HTERT RPE-1 (cell line): ENCODE measurements around the gene ADGRE3.
"Not testable (repeated sequence)": the region's sequence is repeated elsewhere in the genome, so short reads cannot be mapped to it uniquely, and the experiment has no call there.

Experiments
- in situ Hi-C: fragments of 300-500 bp; cut with MboI; formaldehyde crosslinking; loops from 4 replicates; pipeline ENCODE4 v1.14.3; 2020; ENCODE audit warnings: low sequenced_read_pairs

Gene ADGRE3

DNA sequence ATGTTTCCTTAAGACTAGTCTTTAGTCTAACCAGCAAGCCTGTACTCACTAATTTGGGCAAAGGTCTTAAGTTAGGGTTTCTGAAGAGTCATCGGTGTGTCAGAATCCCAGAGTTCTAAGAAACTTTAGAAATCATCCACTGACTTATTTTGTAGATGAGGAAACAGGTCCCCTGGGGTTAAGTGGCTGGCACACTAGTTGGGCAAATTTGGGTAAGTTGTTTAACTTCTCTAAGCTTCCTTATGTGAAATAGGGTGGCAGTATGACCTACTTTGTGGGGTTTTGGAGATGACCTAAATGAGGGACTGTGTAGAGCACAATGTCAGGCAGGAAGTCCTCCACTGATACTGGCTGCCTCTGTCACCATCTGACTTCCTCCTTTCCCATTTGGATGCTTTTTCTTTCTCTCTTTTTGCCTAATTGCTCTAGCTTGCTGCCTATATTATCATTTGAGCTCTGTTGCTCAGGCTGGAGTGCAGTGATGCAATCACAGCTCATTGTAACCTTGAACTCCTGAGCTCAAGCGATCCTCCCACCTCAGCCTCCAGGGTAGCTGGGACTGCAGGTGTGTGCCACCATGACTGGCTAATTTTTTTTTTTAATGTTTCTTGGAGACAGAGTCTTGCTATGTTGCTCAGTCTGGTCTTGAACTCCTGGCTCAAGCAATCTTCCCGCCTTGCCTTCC, 2.3 kb downstream of the ADGRE3 start:
- in situ Hi-C loops, result no loop called here

DNA sequence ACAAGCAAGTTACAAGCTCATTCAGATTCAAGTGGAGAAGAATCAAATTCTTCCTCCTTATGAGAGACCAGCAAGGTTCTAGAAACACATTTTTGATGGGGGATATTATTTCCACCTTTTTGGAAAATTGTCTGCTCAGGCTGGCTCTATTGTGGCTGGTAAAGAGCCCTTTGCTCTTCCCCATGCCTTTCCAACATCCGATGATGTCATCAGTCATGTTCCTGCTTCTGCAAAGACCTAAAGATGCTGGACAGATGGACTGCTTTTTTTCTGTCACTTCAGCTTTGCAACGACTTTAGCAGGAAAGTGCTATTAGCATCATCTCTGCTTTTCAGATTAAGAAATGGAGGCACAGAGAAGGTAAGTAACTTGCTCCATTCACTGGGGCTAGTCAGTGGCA, 4.2 kb downstream of the ADGRE3 start:
- in situ Hi-C loops, result no loop called here

DNA sequence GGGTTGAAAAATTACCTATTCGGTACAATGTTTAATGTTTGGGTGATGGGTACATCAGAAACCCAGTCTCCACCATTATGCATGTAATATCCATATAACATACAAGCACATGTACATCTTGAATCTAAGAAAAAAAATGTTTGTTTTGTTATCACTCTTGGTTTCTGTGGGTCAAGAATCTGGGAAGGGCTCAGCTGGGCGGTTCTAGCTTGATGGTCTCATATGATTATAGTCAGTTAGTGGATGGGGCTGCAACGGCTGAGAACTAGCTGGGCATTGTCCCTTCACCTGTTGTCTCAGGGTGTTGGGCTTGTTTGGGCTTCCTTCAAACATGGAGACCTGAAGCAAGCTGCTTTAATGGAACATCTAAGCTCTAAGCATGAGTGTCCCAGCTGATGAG, 4.7 kb downstream of the ADGRE3 start:
- in situ Hi-C loops, result no loop called here

DNA sequence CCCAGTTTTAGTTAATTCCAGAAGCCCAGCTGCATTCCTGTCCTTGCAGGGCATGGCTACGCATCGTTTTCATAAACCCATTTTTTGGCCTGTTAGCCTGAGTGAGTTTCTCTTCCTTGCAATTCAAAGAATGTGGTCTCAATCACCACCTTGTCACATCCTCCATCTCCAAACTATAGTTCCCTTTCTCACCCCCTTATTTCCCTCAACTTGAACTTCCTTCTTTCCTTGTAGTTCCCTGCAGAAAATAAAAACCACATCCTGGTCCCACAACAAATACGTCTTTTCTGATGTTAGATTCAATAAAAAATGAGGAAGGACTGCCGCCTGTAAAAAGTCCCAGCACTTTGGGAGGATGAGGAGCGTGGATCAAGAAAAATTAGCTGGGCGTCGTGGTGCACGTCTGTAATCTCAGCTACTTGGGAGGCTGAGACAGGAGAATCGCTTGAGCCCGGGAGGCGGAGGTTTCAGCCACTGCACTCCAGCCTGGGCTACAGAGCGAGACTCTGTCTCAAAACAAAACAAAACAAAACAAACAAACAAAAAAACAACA, 13.2 kb downstream of the ADGRE3 start:
- in situ Hi-C loops, result no loop called here

DNA sequence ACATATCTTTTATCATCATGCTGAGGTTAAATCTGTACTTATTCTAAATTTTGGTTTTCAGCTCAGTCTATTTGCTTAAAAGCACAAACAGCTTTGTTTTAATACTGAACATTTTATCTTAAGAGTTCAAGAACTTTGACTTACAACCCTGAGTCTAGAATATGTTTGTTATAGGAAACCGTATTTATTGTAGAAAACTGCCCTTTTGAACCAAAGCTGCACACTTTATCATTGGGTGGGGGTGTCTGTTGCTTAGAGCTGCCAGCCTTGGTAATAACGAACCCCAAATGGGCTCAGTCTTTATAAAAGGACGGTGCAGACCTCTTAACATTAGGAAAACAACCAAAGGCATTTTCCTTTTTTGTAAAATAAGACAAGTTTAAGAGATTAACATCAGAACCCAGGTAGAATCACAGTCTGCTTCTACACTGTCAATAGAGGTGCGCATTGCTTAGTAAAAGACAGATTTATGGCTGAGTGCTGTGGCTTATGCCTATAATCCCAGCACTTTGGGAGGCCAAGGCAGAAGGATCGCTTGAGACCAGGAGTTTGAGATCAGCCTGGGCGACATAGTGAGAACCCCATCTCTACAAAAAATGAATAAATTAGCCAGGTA, 14.7 kb downstream of the ADGRE3 start:
- in situ Hi-C loops, result no loop called here

DNA sequence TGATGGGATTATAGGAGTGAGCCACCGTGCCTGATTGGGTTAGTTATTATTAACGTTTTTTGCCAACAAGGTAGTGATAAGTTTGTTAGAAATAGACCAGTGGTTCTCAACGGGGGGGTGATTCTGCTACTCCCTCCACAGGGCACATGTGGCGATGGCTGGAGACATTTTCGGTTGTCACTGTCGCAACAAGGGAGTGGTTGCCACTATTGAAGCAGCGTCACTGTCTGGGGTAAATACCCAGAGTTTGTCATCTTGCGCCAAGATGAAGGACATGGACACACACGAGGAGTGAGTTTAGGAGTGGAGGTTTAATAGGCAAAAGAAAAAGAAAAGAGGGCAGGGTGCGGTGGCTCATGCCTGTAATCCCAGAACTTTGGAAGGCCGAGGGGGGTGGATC, 18.9 kb downstream of the ADGRE3 start:
- in situ Hi-C loops, result no loop called here

DNA sequence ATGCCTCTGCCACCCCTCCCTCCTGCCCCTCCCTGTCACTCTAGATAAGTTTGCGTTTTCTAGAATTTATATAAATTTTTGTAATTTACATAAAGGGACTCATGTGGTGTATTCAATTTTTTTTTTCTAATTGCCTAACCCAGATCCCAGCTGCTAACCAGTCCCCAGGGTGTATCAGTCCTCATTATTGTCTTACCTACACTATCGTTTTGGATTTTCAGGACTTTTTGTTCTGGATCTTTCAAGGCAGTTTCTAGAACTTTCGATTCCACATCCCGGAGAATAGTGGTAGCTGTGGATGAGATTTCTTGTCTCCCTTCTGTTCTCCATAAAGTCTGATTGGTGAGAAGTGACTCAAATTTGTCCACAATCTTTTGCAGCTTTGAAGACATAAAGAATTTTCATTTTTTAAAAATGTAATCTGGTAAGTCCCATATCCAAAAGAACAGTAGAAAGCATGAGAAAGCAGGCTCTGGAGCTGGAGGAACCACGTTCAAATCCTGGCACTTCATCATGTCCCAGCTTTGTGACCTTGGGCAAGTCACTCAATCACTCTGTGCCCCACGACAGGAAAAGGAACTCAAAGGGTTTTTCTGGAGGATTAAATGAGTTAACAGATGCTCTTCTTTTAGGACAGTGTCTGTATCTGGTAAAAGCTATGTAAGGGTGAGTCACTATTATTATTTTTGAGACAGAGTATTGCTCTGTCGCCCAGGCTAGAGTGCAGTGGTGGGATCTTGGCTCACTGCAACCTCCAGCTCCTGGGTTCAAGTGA, 19.7 kb downstream of the ADGRE3 start:
- in situ Hi-C loops, result no loop called here

DNA sequence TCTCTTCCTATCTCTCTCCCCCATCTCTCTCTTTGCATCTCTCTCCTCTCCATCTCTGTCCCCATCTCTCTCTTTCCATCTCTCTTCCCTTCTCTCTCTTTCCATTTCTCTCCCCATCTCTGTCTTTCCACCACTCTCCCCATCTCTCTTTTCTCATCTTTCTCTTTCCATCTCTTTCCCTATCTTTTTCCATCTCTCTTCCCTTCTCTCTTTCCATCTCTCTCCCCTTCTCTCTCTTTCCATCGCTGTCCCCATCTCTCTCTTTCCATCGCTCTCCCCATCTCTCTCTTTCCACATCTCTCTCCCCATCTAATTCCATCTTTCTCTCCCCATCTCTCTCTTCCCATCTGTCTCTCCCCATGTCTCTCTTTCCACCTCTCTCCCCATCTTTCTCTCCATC, 24.5 kb downstream of the ADGRE3 start:
- in situ Hi-C loops, result no loop called here

DNA sequence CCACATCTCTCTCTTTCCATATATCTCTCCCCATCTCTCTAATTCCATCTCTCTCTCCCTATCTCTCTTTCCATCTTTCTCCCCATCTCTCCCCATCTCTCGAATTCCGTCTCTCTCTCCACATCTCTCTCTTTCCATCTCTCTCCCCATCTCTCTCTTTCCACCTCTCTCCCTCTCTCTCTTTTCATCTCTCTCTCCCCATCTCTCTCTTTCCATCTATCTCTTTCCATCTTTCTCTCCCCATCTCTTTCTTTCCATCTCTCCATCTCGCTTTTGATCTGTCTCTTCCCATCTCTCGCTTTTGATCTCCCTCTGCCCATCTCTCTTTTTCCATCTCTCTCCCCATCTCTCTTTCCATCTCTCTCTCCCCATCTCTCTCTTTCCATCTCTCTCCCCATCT, 25.6 kb downstream of the ADGRE3 start:
- in situ Hi-C loops, result no loop called here

DNA sequence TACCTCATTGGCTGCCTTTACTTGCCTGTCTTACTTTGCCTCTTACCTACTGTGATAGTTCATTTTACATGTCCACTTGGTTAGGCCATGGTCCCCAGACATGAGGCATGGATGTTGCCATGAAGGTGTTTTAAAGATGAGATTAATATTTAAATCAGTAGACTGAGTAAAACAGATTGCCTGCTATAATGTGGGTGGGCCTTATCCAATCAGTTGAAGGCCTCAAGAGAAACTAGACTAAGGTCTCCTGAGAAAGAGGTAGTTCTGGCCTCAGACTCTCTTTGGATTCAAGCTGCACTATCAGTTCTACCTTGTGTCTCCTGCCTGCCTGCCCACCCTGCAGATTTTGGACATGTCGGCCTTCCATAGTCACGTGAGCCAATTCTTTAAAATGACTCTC, 26.1 kb downstream of the ADGRE3 start:
- in situ Hi-C loops, result no loop called here

DNA sequence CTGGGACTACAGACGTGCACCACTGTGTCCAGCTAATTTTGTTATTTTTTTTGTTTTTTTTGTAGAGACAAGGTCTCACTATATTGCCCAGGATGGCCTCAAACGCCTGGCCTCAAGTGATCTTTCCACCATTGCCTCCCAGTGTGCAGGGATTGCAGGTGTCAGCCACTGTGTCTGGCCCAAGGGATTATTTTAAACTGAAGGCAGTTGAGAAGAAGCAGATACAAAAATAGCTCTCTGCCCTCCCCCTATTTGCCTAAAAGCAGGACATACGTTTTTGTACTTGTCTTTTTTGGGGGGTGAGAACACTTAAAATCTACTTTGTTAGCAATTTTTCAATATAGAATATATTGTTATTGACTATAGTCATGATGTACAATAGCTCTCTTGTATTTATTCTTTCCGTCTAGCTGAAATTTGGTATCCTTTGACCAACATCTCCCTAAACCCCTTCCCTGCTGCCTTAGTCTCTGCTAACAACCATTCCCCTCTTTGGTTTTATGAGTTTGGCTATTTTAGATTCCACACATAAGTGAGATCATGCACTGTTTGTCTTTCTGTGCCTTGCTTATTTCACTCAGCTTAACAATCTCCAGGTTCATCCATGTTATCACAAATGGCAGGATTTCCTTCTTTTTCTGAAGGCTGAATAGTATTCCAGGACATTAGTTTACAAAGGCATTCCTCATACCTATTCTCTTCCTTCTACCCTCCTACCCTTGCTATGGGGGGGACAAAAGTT, 34.9 kb downstream of the ADGRE3 start:
- in situ Hi-C loops, result no loop called here

DNA sequence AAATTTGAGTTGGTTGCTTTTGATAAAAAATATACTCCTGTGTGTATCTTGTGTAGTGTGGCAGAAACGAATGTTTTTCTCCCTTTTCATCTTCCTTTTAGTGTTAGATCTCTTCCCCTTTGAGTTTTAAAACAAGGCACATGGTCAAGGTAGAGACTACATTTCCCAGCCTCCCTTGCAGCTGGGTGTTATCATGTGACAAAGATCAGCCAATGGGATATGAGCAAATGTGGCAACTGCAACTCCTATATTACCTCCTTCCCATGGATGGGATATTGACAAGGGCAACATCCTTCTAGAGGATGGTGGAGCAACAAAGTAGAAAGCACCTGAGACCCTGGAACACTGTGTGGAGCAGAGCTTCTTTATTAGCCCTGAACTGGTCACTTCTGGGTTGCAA, 42.4 kb downstream of the ADGRE3 start:
- in situ Hi-C loops, result no loop called here

DNA sequence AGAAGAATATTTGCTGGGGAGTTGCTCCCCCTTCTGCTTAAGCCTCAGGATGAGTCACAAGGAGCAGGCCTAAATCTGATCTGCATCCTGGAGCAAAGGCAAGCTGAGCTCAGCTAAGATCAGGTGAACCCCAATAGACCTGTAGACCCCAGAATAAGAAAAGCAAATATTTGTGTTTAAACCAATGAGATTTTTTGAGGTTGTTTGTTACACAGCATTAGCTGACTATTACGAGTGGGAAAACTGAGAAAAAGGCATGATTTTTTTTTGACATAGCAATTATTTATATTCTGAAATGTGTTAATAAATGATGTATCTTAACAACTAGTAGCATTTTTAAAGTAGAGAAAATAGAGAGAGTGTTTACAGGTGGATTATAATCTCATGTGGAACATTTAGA, 45.1 kb downstream of the ADGRE3 start:
- in situ Hi-C loops, result no loop called here

DNA sequence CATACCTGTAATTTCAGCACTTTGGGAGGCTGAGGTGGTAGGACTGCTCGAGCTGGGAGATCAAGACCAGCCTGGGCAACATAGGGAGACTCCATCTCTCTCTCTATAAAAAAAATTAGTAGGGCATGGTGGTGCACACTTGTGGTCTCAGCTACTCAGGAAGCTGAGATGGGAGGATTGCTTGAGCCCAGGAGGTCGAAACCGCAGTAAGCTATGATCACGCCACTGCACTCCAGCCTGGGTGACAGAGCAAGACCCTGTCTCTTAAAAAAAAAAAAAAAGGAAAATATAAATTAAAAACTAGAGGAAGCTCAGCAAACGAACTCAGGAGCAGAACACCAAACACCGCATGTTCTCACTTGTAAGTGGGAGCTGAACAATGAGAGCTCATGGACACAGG, 50.2 kb downstream of the ADGRE3 start:
- in situ Hi-C loops, result not testable (repeated sequence)

DNA sequence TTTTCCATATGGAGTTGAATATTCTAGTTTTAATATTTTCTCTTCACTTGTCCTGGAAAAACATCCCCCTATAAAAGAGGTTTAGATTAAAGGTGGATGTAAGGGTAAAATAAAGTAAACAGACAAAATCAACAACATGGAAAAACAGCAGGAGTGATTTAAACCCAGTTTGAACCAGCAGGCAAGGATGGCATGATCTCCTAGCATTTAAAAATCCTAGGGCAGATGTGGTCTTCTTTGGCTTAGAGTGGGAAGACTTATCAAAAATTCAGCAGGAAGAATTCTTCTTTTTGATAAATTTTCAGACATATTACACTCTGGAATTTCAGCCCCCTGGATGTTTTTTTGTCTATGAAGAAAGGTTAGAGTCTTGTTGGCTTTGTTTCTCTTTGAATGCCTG, 55.2 kb downstream of the ADGRE3 start:
- in situ Hi-C loops, result no loop called here

DNA sequence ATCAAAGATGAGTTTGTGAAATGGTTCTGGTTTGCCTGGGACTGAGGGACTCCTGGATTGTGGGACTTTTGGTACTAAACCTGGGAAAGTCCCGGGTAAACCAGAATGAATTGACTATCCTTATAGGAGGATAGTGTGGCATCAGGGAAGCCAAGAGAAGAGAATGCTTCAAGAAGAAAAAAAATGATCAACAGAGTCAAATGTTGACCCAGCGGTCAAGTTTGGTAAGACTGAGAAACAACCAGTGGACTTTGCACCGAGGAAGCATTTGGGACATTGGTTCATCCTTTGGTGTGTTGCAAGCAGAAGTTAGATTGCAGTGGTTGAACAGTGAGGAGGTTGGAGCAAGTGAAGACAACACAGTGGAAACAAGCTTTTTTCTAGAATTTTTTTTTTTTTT, 58.2 kb downstream of the ADGRE3 start:
- in situ Hi-C loops, result no loop called here

DNA sequence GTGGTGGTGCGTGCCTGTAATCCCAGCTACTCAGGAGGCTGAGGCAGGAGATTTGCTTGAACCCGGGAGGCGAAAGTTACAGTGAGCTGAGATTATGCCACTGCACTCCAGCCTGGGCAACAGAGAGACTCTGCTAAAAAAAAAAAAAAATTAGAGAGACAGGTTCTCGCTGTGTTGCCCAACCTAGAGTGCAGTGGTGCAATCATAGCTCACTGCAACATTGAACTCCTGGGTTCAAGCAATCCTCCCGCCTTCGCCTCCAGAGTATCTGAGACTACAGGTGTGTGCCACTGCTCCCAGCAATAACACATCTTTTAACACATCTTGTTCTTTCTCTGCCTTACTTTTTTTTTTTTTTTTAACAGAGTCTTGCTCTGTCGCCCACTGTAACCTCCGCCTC, 59.0 kb downstream of the ADGRE3 start:
- in situ Hi-C loops, result no loop called here

DNA sequence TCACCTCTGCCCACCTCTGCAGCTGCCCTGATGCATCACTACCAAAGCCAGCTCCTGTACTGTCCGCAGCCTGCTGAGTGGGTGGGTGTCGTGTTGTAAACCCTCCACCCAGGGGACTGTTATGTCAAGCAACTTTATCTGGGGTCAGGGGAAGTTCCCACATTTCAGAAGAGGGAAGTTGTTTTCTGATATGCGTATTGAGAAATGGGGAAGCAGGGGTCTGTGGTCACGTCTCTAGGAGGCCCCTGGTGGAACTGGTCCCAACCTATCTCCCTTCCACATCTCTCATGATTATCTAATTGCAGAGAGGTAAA, 60.6 kb downstream of the ADGRE3 start:
- in situ Hi-C loops, result no loop called here

DNA sequence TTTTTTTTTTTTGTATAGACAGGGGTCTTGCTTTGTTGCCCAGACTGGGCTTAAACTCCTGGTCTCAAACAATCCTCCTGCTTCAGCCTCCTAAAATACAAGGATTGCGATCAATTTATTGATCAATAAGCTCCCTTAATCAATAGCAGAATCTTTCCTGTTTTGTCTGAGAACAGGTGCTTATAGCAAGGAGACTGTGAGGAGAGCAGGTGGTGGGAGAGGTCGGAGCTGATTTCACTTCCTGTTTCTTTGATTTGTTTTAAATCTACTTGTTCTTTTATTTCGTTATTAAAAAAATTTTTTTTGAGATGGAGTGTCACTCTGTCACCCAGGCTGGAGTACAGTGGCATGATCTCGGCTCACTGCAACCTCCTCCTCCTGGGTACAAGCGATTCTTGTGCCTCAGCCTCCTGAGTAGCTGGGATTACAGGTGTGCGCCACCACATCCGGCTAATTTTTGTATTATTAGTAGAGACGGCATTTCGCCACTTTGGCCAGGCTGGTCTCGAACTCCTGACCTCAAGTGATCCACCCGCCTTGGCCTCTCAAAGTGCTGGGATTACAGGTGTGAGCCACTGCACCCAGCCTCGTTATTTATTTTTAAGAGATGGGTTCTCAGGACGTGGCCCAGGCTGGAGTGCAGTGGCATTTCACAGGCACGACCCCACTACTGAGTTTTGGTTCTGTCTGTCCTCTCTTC, 61.1 kb downstream of the ADGRE3 start:
- in situ Hi-C loops, result not testable (repeated sequence)

DNA sequence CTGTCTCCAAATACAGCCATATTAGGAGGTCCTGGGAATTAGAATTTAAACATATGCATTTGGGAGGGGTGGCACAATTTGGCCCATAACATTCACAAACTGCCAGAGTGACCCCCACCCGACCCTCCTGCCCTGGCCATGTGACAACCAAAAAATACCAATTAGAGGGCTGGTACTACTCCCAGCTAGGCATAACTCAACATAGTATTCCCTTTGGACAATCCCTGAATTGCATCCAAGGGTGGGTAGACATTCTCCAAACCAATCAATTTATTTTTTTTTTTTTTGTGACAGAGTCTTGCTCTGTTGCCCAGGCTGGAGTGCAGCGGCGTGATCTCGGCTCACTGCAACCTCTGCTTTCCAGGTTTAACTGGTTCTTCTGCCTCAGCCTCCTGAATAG, 62.0 kb downstream of the ADGRE3 start:
- in situ Hi-C loops, result no loop called here

DNA sequence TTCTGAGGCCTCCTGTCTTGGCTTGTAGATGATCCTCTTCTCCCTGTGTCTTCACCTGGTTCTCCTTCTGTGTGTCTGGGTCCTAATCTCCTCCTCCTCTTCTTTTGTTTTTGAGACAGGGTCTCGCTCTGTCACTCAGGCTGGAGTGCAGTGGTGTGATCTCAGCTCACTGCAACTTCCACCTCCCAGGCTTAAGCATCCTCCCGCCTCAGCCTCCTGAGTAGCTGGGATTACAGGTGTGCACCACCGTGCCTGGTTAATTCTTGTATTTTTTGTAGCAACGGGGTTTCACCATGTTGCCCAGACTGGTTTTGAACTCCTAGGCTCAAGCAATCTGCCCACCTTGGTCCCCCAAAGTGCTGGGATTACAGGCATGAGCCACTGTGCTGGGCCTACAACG, 62.4 kb downstream of the ADGRE3 start:
- in situ Hi-C loops, result not testable (repeated sequence)
